Measurements from ENCODE around the gene IQSEC3.

IQSEC3 gene

GRCh38 chr12:152440-152839 is 85.9 kb downstream of the IQSEC3 start:
- FAIRE-seq = no peak
- no peak for DNase-seq (ENCODE audit: insufficient read length)
- no peak for TF ChIP-seq POLR2AphosphoS5 (IDR thresholded peaks at IDR 0.05; ENCODE audit: low read depth, low read length)
- TF ChIP-seq POLR2A (IDR thresholded peaks at IDR 0.05; ENCODE audit: low read depth, low read length) = no peak
- no peak for TF ChIP-seq TAF1 (IDR thresholded peaks at IDR 0.05; ENCODE audit: borderline replicate concordance, low read depth, low read length)

- peak; percentile 74 for DNase-seq (ENCODE audit: insufficient read length)
Observed at GRCh38 chr12:153080-153746, 86.6 kb downstream of the IQSEC3 start.

GRCh38 chr12:154058-154457 is 87.5 kb downstream of the IQSEC3 start:
- FAIRE-seq (no peak), DNase-seq (ENCODE audit: insufficient read length) (no peak)
- TF ChIP-seq TAF1 (IDR thresholded peaks at IDR 0.05; ENCODE audit: borderline replicate concordance, low read depth, low read length) (no peak), POLR2A (IDR thresholded peaks at IDR 0.05; ENCODE audit: low read depth, low read length) (no peak), POLR2AphosphoS5 (IDR thresholded peaks at IDR 0.05; ENCODE audit: low read depth, low read length) (no peak)

More at GRCh38 chr12:153080-153746, 86.6 kb downstream of the IQSEC3 start:
- FAIRE-seq = peak; percentile 81
- no peak for TF ChIP-seq POLR2A (IDR thresholded peaks at IDR 0.05; ENCODE audit: low read depth, low read length)
- TF ChIP-seq POLR2AphosphoS5 (IDR thresholded peaks at IDR 0.05; ENCODE audit: low read depth, low read length) = no peak

- no peak for TF ChIP-seq POLR2AphosphoS5 (IDR thresholded peaks at IDR 0.05; ENCODE audit: low read depth, low read length)
- TF ChIP-seq TAF1 (IDR thresholded peaks at IDR 0.05; ENCODE audit: borderline replicate concordance, low read depth, low read length) = no peak
- no peak for TF ChIP-seq POLR2A (IDR thresholded peaks at IDR 0.05; ENCODE audit: low read depth, low read length)
- DNase-seq (ENCODE audit: insufficient read length) (no peak), FAIRE-seq (no peak)
Observed at GRCh38 chr12:155006-155405, 88.4 kb downstream of the IQSEC3 start.

- DNase-seq (ENCODE audit: insufficient read length) = no peak
- FAIRE-seq = no peak
- TF ChIP-seq TAF1 (IDR thresholded peaks at IDR 0.05; ENCODE audit: borderline replicate concordance, low read depth, low read length) (no peak), POLR2A (IDR thresholded peaks at IDR 0.05; ENCODE audit: low read depth, low read length) (no peak), POLR2AphosphoS5 (IDR thresholded peaks at IDR 0.05; ENCODE audit: low read depth, low read length) (no peak)
Observed at GRCh38 chr12:155646-156045, 89.1 kb downstream of the IQSEC3 start.

- DNase-seq (ENCODE audit: insufficient read length) (no peak), FAIRE-seq (no peak)
- TF ChIP-seq TAF1 (IDR thresholded peaks at IDR 0.05; ENCODE audit: borderline replicate concordance, low read depth, low read length) = no peak
- no peak for TF ChIP-seq POLR2A (IDR thresholded peaks at IDR 0.05; ENCODE audit: low read depth, low read length)
- TF ChIP-seq POLR2AphosphoS5 (IDR thresholded peaks at IDR 0.05; ENCODE audit: low read depth, low read length) = no peak
Observed at GRCh38 chr12:156945-157344, 90.4 kb downstream of the IQSEC3 start.

- no peak for DNase-seq (ENCODE audit: insufficient read length)
- TF ChIP-seq TAF1 (IDR thresholded peaks at IDR 0.05; ENCODE audit: borderline replicate concordance, low read depth, low read length) (no peak), POLR2AphosphoS5 (IDR thresholded peaks at IDR 0.05; ENCODE audit: low read depth, low read length) (no peak), POLR2A (IDR thresholded peaks at IDR 0.05; ENCODE audit: low read depth, low read length) (no peak)
- no peak for FAIRE-seq
Observed at GRCh38 chr12:157644-158043, 91.1 kb downstream of the IQSEC3 start.

- FAIRE-seq (no peak), DNase-seq (ENCODE audit: insufficient read length) (no peak)
- TF ChIP-seq POLR2A (IDR thresholded peaks at IDR 0.05; ENCODE audit: low read depth, low read length) = no peak
- TF ChIP-seq TAF1 (IDR thresholded peaks at IDR 0.05; ENCODE audit: borderline replicate concordance, low read depth, low read length) = no peak
- TF ChIP-seq POLR2AphosphoS5 (IDR thresholded peaks at IDR 0.05; ENCODE audit: low read depth, low read length) = no peak
Observed at GRCh38 chr12:159156-159782, 92.7 kb downstream of the IQSEC3 start.

- TF ChIP-seq POLR2AphosphoS5 (IDR thresholded peaks at IDR 0.05; ENCODE audit: low read depth, low read length) (no peak), TAF1 (IDR thresholded peaks at IDR 0.05; ENCODE audit: borderline replicate concordance, low read depth, low read length) (no peak), POLR2A (IDR thresholded peaks at IDR 0.05; ENCODE audit: low read depth, low read length) (no peak)
- DNase-seq (ENCODE audit: insufficient read length) = no peak
- FAIRE-seq = no peak
Observed at GRCh38 chr12:160858-161257, 94.3 kb downstream of the IQSEC3 start.

GRCh38 chr12:161823-162222 is 95.3 kb downstream of the IQSEC3 start:
- no peak for FAIRE-seq
- TF ChIP-seq POLR2A (IDR thresholded peaks at IDR 0.05; ENCODE audit: low read depth, low read length) = no peak
- DNase-seq (ENCODE audit: insufficient read length) = no peak

GRCh38 chr12:162467-163307 is 96.1 kb downstream of the IQSEC3 start:
- DNase-seq (ENCODE audit: insufficient read length) (no peak), FAIRE-seq (no peak)
- TF ChIP-seq POLR2AphosphoS5 (IDR thresholded peaks at IDR 0.05; ENCODE audit: low read depth, low read length) (no peak), TAF1 (IDR thresholded peaks at IDR 0.05; ENCODE audit: borderline replicate concordance, low read depth, low read length) (no peak), POLR2A (IDR thresholded peaks at IDR 0.05; ENCODE audit: low read depth, low read length) (no peak)
